Endothelial cell of umbilical vein (primary cell): ENCODE results near the gene PIGX. TPM values are rescaled to one million over a fixed set of nuclear protein-coding genes. Genes with fewer than 3 reads are reported as not detected.

Source experiments
- BruUV-seq: library from RNA; stranded (reverse); fragments of 400-500 nt; replicated peaks from 2 replicates; lab custom pipeline; 2021; lab: Mats Ljungman, UMichigan
- CTCF ChIA-PET: fragments of 300-600, 350-600 bp; sonication (Branson Sonifier 250); formaldehyde crosslinking; loops from one replicate; lab custom pipeline; 2021; ENCODE audit warnings: antibody characterized with exemption, inconsistent platforms; lab: Charles Lee
- POLR2A ChIA-PET: fragments of 300-600, 350-600 bp; sonication (Branson Sonifier 250); formaldehyde crosslinking; loops from one replicate; lab custom pipeline; 2021; ENCODE audit warnings: antibody characterized with exemption, inconsistent platforms; lab: Charles Lee
- DNase-seq: peaks from one replicate; pipeline ENCODE4 v3.0.0-alpha.2; 2011; ENCODE audit warnings: low read depth, low spot score
- FAIRE-seq: peaks from 2 replicates; lab custom pipeline; 2011; peaks lifted over from hg19 to GRCh38; lab: Jason Lieb, UNC
- H2AFZ ChIP-seq: 2 replicates; pipeline ENCODE4 v1.6.0; 2012; ENCODE audit warnings: low read depth, low read length, control low read depth, inconsistent platforms
- H3K27ac ChIP-seq: 2 replicates; pipeline ENCODE4 v1.5.1; 2011; ENCODE audit warnings: low read depth, mild to moderate bottlenecking, control low read depth, low read length, moderate library complexity; ENCODE audit not compliant: insufficient read depth
- H3K27me3 ChIP-seq, 2 experiments: 2 replicates each; pipeline versions ENCODE4 v1.6.0 to v1.6.1; 2011; ENCODE audit warnings: low read length in 2 of 2, mixed read lengths in 1 of 2; ENCODE audit not compliant: control insufficient read depth in 2 of 2, insufficient read depth in 2 of 2
- H3K36me3 ChIP-seq, 2 experiments: 2 replicates in 1 of 2; 3 replicates in 1 of 2; pipeline ENCODE4 v1.5.1; 2011; ENCODE audit warnings: low read length in 2 of 2, mild to moderate bottlenecking in 1 of 2, moderate library complexity in 1 of 2; ENCODE audit not compliant: control insufficient read depth in 2 of 2, insufficient read depth in 2 of 2; ENCODE audit errors: extremely low read depth in 1 of 2
- H3K4me1 ChIP-seq: 3 replicates; pipeline ENCODE4 v1.5.1; 2011; ENCODE audit warnings: mild to moderate bottlenecking, low read length; ENCODE audit not compliant: control insufficient read depth, insufficient read depth; ENCODE audit errors: extremely low read depth
- H3K4me2 ChIP-seq: 2 replicates; pipeline ENCODE4 v1.6.1; 2011; ENCODE audit warnings: low read length, control low read depth, mixed read lengths; ENCODE audit not compliant: insufficient read depth
- H3K4me3 ChIP-seq, 3 experiments: fragments of 200-600 bp in 1 of 3; sonication (generic), shearing (Covaris generic) in 1 of 3; replicated peaks in 1 of 3; 2 replicates each; pipeline ENCODE4 v1.5.1; 2011 to 2016; ENCODE audit warnings: control low read depth in 3 of 3, low read length in 3 of 3, mild to moderate bottlenecking in 2 of 3, inconsistent platforms in 1 of 3, low read depth in 1 of 3, moderate library complexity in 1 of 3; ENCODE audit not compliant: insufficient read depth in 1 of 3
- H3K79me2 ChIP-seq: 2 replicates; pipeline ENCODE4 v1.6.0; 2012; ENCODE audit warnings: low read length, inconsistent platforms; ENCODE audit not compliant: control insufficient read depth, insufficient read depth
- H3K9ac ChIP-seq: replicated peaks from 2 replicates; pipeline ENCODE3; 2011; ENCODE audit warnings: low read length, control low read depth; ENCODE audit not compliant: insufficient read depth; ENCODE audit errors: extremely low read depth
- H3K9me1 ChIP-seq: replicated peaks from 3 replicates; pipeline ENCODE4 v1.6.0; 2011; ENCODE audit warnings: mild to moderate bottlenecking, low read length; ENCODE audit not compliant: control insufficient read depth, insufficient read depth; ENCODE audit errors: extremely low read depth
- H3K9me3 ChIP-seq: replicated peaks from 2 replicates; pipeline ENCODE4 v1.5.1; 2012; ENCODE audit warnings: low read length, inconsistent platforms; ENCODE audit not compliant: control insufficient read depth, insufficient read depth
- H4K20me1 ChIP-seq: replicated peaks from 2 replicates; pipeline ENCODE3; 2011; ENCODE audit warnings: mild to moderate bottlenecking, low read length; ENCODE audit not compliant: control insufficient read depth, insufficient read depth; ENCODE audit errors: extremely low read depth
- EZH2 ChIP-seq: IDR thresholded peaks from 2 replicates; pipeline ENCODE4 v1.6.1; 2012; ENCODE audit warnings: borderline replicate concordance, low read depth, mild to moderate bottlenecking, moderate library complexity, low read length, inconsistent platforms; ENCODE audit not compliant: severe bottlenecking
- FOS ChIP-seq: IDR thresholded peaks from 2 replicates; pipeline ENCODE4 v1.6.1; 2011; ENCODE audit warnings: mild to moderate bottlenecking, low read length, moderate library complexity, borderline replicate concordance; ENCODE audit not compliant: insufficient read depth
- JUN ChIP-seq: IDR thresholded peaks from 2 replicates; pipeline ENCODE4 v1.6.1; 2011; ENCODE audit warnings: borderline replicate concordance, low read depth; ENCODE audit not compliant: insufficient read length, insufficient read depth
- MYC ChIP-seq: IDR thresholded peaks from one replicate; pipeline ENCODE4 v1.6.1; 2011; ENCODE audit warnings: mild to moderate bottlenecking, low read depth, low read length
- POLR2A ChIP-seq: IDR thresholded peaks from 2 replicates; pipeline ENCODE4 v1.6.1; 2012; ENCODE audit warnings: low read depth, mild to moderate bottlenecking, control low read depth, low read length
- POLR2AphosphoS5 ChIP-seq: IDR thresholded peaks from 2 replicates; pipeline ENCODE4 v1.6.1; 2012; ENCODE audit warnings: low read depth, mild to moderate bottlenecking, control low read depth, low read length, moderate library complexity; ENCODE audit not compliant: insufficient read depth
- dilution Hi-C: fragments of 300-500 bp; cut with MboI; formaldehyde crosslinking; loops from one replicate; pipeline ENCODE4 v1.15.0; 2019; ENCODE audit warnings: low sequenced_read_pairs; ENCODE audit not compliant: extremely low pct_ligation_motif_present
- intact Hi-C: fragments of 100-400 bp; cut with micrococcal nuclease; formaldehyde crosslinking; loops from one replicate; pipeline ENCODE4 v1.10.0; 2022
- polyA plus RNA-seq, 4 experiments: library from polyadenylated mRNA; depleted of rRNA in 3 of 4; stranded (reverse) in 3 of 4; unstranded in 1 of 4; fragments of >200 nt; gene quantifications; 2 replicates each; pipeline versions ENCODE4 v1.2.1 to v1.2.3, GENCODE V29; 2011 to 2012; ENCODE audit warnings: missing spikeins in 1 of 4
- total RNA-seq: library from RNA; stranded (reverse); gene quantifications from 2 replicates; pipeline ENCODE4 v1.2.3, GENCODE V29; 2021
- TF ChIP-seq, protein P1 (sequence below): IDR thresholded peaks from 2 replicates; pipeline ENCODE4 v1.6.1; 2011; ENCODE audit not compliant: insufficient read depth, insufficient read length
- TF ChIP-seq, protein P2 (sequence below), 2 donors: IDR thresholded peaks; 1 replicate in 1 of 2; 2 replicates in 1 of 2; pipeline ENCODE4 v1.5.1; 2011; ENCODE audit warnings: low read length in 2 of 2, mild to moderate bottlenecking in 2 of 2, moderate library complexity in 2 of 2, control low read depth in 1 of 2, inconsistent platforms in 1 of 2, low read depth in 1 of 2; ENCODE audit not compliant: insufficient read depth in 1 of 2; ENCODE audit errors: extremely low read depth in 1 of 2

PIGX gene
- total and polyA plus RNA-seq, 2 donors (not counting 3 experiments of a cell fraction or from before 2014, with no cell fraction given) = 9.2 to 14.0 TPM

DNA sequence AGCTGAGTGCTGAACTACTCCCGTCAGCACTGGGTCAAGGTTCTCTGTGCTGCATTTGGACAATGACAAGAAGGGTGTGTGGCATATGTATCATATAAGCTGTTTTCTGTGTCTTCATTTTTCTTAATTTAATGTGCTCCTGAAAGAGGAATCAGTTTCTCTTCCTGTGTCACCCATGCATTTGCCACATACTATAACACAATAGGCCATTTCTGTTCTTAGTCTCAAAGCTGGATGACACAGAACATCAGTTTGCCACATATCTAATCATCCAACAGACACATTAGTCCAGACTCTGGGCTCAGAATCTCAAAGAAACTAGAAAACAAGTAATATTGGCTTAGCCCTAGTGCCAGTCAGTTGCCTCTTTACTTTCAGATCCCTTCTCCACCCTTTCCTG, 34.2 kb upstream of the PIGX start:
- H3K4me1 ChIP-seq = no peaks in the 10 kb centered on the region
- BruUV-seq = no TSS peak
- H3K27ac ChIP-seq = no peak overlapping the region
- intact Hi-C loops = no loop called here
- dilution Hi-C loops = no loop called here
- H4K20me1 ChIP-seq = no peaks in the 10 kb centered on the region
- no peak overlapping the region for H3K4me2 ChIP-seq
- no peaks in the 10 kb centered on the region for H3K9me3 ChIP-seq
- no peak for DNase-seq
- no peak overlapping the region for H3K4me3 ChIP-seq
- POLR2A ChIA-PET = no interaction called here
- no peaks in the 10 kb centered on the region for H3K79me2 ChIP-seq
- CTCF ChIA-PET = interaction anchor here (0.8 to 2.3 kb wide), 3 partner anchors 66 to 149 kb away, joined by 3 to 19 read pairs (median 4); no protein-coding TSS in a partner anchor
- H3K9me1 ChIP-seq = no peaks in the 10 kb centered on the region
- no peak overlapping the region for H3K9ac ChIP-seq
- TF ChIP-seq FOS = no peak
- TF ChIP-seq POLR2A = no peak
- TF ChIP-seq, protein P1, sequence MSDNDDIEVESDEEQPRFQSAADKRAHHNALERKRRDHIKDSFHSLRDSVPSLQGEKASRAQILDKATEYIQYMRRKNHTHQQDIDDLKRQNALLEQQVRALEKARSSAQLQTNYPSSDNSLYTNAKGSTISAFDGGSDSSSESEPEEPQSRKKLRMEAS = no peak
- no peak for TF ChIP-seq POLR2AphosphoS5
- no peak for TF ChIP-seq JUN
- no peak for TF ChIP-seq EZH2
- TF ChIP-seq MYC = no peak
- TF ChIP-seq, protein P2, sequence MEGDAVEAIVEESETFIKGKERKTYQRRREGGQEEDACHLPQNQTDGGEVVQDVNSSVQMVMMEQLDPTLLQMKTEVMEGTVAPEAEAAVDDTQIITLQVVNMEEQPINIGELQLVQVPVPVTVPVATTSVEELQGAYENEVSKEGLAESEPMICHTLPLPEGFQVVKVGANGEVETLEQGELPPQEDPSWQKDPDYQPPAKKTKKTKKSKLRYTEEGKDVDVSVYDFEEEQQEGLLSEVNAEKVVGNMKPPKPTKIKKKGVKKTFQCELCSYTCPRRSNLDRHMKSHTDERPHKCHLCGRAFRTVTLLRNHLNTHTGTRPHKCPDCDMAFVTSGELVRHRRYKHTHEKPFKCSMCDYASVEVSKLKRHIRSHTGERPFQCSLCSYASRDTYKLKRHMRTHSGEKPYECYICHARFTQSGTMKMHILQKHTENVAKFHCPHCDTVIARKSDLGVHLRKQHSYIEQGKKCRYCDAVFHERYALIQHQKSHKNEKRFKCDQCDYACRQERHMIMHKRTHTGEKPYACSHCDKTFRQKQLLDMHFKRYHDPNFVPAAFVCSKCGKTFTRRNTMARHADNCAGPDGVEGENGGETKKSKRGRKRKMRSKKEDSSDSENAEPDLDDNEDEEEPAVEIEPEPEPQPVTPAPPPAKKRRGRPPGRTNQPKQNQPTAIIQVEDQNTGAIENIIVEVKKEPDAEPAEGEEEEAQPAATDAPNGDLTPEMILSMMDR (IDR thresholded peaks at IDR 0.05; ENCODE audit: extremely low read depth in 1 of 2, insufficient read depth in 1 of 2, low read depth in 1 of 2, low read length in 2 of 2) = no peak
- H3K36me3 ChIP-seq = no peaks in the 10 kb centered on the region
- no peak for FAIRE-seq
- peaks cover 11 to 14% of the 10 kb centered on the region in 2 experiments for H3K27me3 ChIP-seq
- H2AFZ ChIP-seq = no peak overlapping the region
